ENCODE data around the gene C5. TPM values are rescaled to one million over a fixed set of nuclear protein-coding genes. Genes with fewer than 3 reads are reported as not detected.
A peak's percentile ranks its signal among the peaks of the same experiment; 100 is the strongest.

C5 gene
- total RNA-seq, 2 donors from 2014 or later, result 8.3 to 12.2 TPM

DNA sequence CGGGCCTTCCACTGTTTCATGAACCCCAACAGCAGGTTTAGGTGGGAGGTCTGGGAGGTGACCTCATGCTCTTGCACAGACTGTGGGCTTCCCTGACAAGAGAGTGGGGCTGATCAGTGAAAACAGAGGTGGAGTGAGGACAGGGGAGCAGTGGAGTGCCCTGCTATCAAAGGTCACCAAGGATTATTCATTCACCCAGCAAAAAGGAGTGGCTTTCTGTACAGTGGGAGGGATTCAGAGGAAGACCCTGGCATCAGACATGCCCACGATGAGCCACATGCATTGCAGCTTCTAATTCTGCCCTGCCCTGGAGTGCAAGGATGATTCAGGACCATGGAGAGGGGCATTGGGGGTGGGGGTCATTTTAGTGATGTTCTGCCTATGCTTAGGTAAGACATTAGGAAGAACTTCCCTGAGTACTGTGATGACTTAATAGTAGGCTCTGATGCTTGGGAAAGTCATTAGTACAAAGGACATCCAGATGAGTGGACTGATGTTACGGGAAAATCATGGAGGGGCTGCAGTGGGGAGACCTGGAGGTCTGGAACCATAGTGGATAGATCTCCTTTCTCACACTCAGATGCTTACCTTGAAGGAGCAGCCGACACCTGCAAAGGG, 136.3 kb downstream of the C5 start:
- DNase-seq (ENCODE audit: low spot score) (no peak), ATAC-seq (ENCODE audit: insufficient number of reproducible peaks, low FRiP score, low read depth) (no peak)
- H3K4me1 ChIP-seq (ENCODE audit: control insufficient read depth in 1 of 2, low read depth in 2 of 2), result peaks cover 37 to 70% of the 10 kb centered on the region in 2 donors
- H3K27ac ChIP-seq, result peak overlapping the region; percentile 10 to 67
- no peak overlapping the region for H3K4me3 ChIP-seq
- no peaks in the 10 kb centered on the region for H3K9me3 ChIP-seq
- H3K36me3 ChIP-seq, result peaks cover 44% of the 10 kb centered on the region
- H3K27me3 ChIP-seq (replicated peaks; ENCODE audit: insufficient read depth), result no peaks in the 10 kb centered on the region
- TF ChIP-seq, protein P1, sequence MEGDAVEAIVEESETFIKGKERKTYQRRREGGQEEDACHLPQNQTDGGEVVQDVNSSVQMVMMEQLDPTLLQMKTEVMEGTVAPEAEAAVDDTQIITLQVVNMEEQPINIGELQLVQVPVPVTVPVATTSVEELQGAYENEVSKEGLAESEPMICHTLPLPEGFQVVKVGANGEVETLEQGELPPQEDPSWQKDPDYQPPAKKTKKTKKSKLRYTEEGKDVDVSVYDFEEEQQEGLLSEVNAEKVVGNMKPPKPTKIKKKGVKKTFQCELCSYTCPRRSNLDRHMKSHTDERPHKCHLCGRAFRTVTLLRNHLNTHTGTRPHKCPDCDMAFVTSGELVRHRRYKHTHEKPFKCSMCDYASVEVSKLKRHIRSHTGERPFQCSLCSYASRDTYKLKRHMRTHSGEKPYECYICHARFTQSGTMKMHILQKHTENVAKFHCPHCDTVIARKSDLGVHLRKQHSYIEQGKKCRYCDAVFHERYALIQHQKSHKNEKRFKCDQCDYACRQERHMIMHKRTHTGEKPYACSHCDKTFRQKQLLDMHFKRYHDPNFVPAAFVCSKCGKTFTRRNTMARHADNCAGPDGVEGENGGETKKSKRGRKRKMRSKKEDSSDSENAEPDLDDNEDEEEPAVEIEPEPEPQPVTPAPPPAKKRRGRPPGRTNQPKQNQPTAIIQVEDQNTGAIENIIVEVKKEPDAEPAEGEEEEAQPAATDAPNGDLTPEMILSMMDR (IDR thresholded peaks at IDR 0.05), result no peak

DNA sequence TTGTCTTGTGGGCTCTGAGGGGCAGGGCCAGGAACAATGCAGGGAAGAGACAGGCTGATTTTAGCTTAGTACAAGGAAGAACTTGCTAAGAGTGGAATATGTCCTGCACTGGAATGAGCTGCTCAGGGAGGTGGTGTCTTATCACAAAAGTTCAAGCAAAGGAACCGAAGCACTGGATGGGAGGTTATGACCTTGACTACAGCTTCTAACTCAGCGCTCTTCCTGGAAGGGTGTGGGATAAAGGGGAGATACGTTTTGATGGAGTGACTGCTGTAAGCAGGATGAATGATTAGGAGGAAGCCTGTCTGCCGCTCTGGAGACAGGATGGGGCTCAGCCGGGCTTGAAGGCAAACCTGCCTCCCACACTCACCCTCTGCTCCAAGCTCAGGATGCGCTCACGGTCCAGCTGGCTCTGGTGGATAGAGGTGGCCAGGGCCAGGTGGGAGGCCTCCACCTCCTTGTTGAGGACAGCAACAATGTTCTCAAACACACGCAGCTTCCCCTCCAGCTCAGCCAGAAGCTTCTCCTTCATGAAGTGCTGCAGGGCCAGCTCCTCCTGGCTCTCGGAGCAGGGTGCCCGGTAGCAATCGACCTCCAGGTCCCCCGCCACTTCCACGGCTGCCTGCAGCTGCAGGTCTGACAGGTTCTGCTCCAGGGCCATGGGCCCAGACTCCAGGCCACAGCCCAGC, 137.0 kb downstream of the C5 start:
- H3K9me3 ChIP-seq, result no peaks in the 10 kb centered on the region
- H3K27ac ChIP-seq, result peak overlapping the region in 1 of 2 donors; percentile 10
- DNase-seq (ENCODE audit: low spot score), result no peak
- H3K36me3 ChIP-seq, result peaks cover 45% of the 10 kb centered on the region
- no peak for ATAC-seq (ENCODE audit: insufficient number of reproducible peaks, low FRiP score, low read depth)
- no peak overlapping the region for H3K4me3 ChIP-seq
- no peaks in the 10 kb centered on the region for H3K27me3 ChIP-seq (replicated peaks; ENCODE audit: insufficient read depth)
- H3K4me1 ChIP-seq (ENCODE audit: control insufficient read depth in 1 of 2, low read depth in 2 of 2), result peaks cover 33 to 65% of the 10 kb centered on the region in 2 donors
- TF ChIP-seq, protein P1 (IDR thresholded peaks at IDR 0.05), result no peak

DNA sequence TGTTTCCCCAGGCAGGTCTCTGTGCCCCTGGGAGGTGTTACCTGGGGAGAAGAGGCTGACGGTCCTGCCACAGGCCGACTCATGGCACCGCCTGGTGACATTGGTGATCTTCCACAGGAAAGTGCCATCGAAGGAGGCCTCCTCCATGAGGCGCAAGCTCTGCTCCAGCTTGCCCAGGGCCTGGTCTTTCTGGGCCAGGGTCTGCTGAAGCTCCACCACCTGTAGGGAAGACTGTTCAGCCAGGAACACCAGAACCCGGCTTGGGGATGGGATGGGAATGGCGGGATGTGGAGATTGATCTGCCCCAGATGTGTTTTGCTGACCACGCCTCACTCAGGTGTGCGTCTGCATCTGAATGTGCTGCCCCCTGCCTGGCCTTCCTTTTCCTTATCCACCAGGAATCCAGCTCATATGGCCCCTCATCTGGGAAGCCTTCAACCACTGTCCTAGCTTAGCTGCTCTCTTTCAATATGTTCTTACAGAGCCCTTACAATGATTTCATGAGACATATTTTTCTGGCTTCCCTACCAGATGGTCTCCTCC, 138.7 kb downstream of the C5 start:
- H3K9me3 ChIP-seq, result no peaks in the 10 kb centered on the region
- H3K36me3 ChIP-seq, result peaks cover 55% of the 10 kb centered on the region
- TF ChIP-seq, protein P1 (IDR thresholded peaks at IDR 0.05), result no peak
- peaks cover 28 to 50% of the 10 kb centered on the region in 2 donors for H3K4me1 ChIP-seq (ENCODE audit: control insufficient read depth in 1 of 2, low read depth in 2 of 2)
- DNase-seq (ENCODE audit: low spot score), result no peak
- ATAC-seq (ENCODE audit: insufficient number of reproducible peaks, low FRiP score, low read depth), result no peak
- H3K4me3 ChIP-seq, result no peak overlapping the region
- no peak overlapping the region for H3K27ac ChIP-seq
- no peaks in the 10 kb centered on the region for H3K27me3 ChIP-seq (replicated peaks; ENCODE audit: insufficient read depth)

DNA sequence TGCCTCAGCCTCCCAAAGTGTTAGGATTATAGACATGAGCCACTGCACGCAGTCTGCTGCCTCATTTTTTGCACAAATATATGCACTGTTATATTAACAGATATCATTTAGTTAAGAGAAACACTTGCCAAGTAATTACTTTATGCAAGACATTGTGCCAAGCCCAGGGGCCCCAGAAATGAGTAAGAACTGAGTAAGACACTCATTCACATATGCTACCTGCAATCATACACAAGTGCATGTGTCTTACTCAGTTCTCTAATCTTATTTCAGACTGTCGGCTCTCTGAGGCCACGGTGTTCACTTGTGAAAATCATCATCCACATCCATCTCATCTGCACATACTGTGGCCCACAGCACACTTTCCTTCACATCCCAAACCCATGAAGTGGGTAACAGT, 139.4 kb downstream of the C5 start:
- Histone ChIP-seq H3K27ac (peak overlapping the region; percentile 61 to 75), H3K4me1 (ENCODE audit: control insufficient read depth in 1 of 2, low read depth in 2 of 2) (peaks cover 21 to 42% of the 10 kb centered on the region in 2 donors), H3K36me3 (peaks cover 55% of the 10 kb centered on the region), H3K27me3 (replicated peaks; ENCODE audit: insufficient read depth) (no peaks in the 10 kb centered on the region), H3K4me3 (no peak overlapping the region), H3K9me3 (no peaks in the 10 kb centered on the region)
- DNase-seq (ENCODE audit: low spot score) (no peak), ATAC-seq (ENCODE audit: insufficient number of reproducible peaks, low FRiP score, low read depth) (no peak)
- TF ChIP-seq, protein P1 (IDR thresholded peaks at IDR 0.05), result no peak

DNA sequence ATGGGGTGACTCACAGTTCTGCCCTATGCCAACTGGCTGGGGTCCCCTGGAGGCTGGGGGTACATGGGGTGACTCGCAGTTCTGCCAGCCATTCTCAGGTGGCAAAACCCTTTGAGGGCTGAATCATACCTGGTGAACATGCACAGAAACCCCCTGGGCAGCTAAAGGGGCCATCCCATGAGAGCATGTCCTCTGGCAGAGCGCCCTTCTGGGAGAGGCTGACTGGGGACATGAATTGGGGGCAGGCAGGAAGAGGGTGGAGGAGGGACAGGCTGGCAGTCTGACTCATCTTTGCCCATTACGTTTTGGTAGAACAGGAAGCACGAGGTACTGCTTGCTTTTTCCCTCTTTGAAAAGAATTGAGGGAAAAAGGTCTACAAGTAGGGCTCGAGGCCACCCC, 140.2 kb downstream of the C5 start:
- TF ChIP-seq, protein P1 (IDR thresholded peaks at IDR 0.05), result no peak
- Histone ChIP-seq H3K27ac (peak overlapping the region; percentile 61 to 75), H3K27me3 (replicated peaks; ENCODE audit: insufficient read depth) (no peaks in the 10 kb centered on the region), H3K4me3 (no peak overlapping the region), H3K9me3 (no peaks in the 10 kb centered on the region), H3K36me3 (peaks cover 57% of the 10 kb centered on the region), H3K4me1 (ENCODE audit: control insufficient read depth in 1 of 2, low read depth in 2 of 2) (peaks cover 14 to 35% of the 10 kb centered on the region in 2 donors)
- no peak for ATAC-seq (ENCODE audit: insufficient number of reproducible peaks, low FRiP score, low read depth)
- no peak for DNase-seq (ENCODE audit: low spot score)

Measured in thoracic aorta (tissue), 2 donors.